ENCODE measurements around the gene KATNIP.

DNA sequence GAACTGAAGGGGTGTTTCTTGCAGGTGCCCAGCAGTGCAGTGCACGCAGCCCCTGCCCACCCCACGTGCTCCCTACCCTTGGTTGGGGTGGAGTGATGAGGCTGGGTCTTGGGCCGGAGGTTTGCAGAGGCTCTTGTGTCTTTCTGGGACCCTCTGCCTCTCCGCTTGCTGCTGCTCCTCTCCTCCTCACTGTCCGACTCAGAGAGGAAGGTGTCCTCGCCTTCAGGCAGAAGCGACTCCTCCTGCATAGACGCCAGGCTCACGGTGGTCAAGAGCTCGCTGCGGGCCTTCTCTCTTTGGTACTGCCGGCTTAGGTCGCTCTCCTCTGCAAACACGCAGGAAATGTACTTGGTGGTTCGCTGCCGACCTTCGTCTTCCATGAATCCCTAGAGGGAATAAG, 43.2 kb upstream of the KATNIP start:
- no peak for TF ChIP-seq NFE2 (CRISPR knock-in tag; IDR thresholded peaks at IDR 0.05)
- TF ChIP-seq NFKB2 (CRISPR knock-in tag; IDR thresholded peaks at IDR 0.05; ENCODE audit: borderline replicate concordance), result no peak
- no peak for TF ChIP-seq SMC3 (IDR thresholded peaks at IDR 0.05; ENCODE audit: low read length)
- TF ChIP-seq RNF2 (conservative IDR thresholded peaks at IDR 0.05; ENCODE audit: low read depth), result no peak
- no peak for TF ChIP-seq THYN1 (CRISPR knock-in tag; IDR thresholded peaks at IDR 0.05; ENCODE audit: borderline replicate concordance, low read depth)
- TF ChIP-seq ZNF619 (CRISPR knock-in tag; IDR thresholded peaks at IDR 0.05), result no peak
- no peak for TF ChIP-seq EZH2 (conservative IDR thresholded peaks at IDR 0.05; ENCODE audit: low read depth, low read length)
- TF ChIP-seq ZNF720 (CRISPR knock-in tag; IDR thresholded peaks at IDR 0.05), result no peak

Measured in HepG2 (cell line).